Stomach (tissue), 4 donors: ENCODE results near the gene SRSF4.

Source experiments
- CTCF ChIP-seq, 7 experiments: fragments of 450-650 bp in 4 of 7; fragments of 200-600 bp in 3 of 7; sonication (generic) in 3 of 7; IDR thresholded peaks; one replicate each; pipeline ENCODE4 v1.5.1; 2016 to 2019; ENCODE audit warnings: antibody characterized with exemption in 7 of 7, control low read depth in 2 of 7, mild to moderate bottlenecking in 1 of 7
- POLR2A ChIP-seq, 4 donors: fragments of 450-650 bp; IDR thresholded peaks; one replicate each; pipeline ENCODE4 v1.6.1; 2016; ENCODE audit warnings: antibody characterized with exemption in 4 of 4, control low read depth in 2 of 4, mild to moderate bottlenecking in 1 of 4, moderate library complexity in 1 of 4
- POLR2AphosphoS5 ChIP-seq, 3 donors: sonication (generic); formaldehyde crosslinking; IDR thresholded peaks; one replicate each; pipeline ENCODE4 v1.6.1; 2016; ENCODE audit warnings: antibody characterized with exemption in 3 of 3

GRCh38 chr1:29117381-29117780, 64.3 kb downstream of the SRSF4 start:
- no peak for TF ChIP-seq CTCF (IDR thresholded peaks at IDR 0.05)
- TF ChIP-seq POLR2A (IDR thresholded peaks at IDR 0.05), result no peak
- no peak for TF ChIP-seq POLR2AphosphoS5 (IDR thresholded peaks at IDR 0.05)
